Activated CD4-positive, alpha-beta T cell treated with anti-CD3 and anti-CD28 coated beads, Interleukin-2, Interleukin-4, amounts not matched to agents 100 ng/mL and 50 ng/mL, durations not matched to agents 16 hours and 8 hours (primary cell): ENCODE results near the gene VPS13D.
A peak's percentile ranks its signal among the peaks of the same experiment; 100 is the strongest.

Experiments
- DNase-seq: peaks from one replicate; pipeline ENCODE4 v3.0.0-alpha.2; 2020; ENCODE audit warnings: low spot score

VPS13D gene

DNA sequence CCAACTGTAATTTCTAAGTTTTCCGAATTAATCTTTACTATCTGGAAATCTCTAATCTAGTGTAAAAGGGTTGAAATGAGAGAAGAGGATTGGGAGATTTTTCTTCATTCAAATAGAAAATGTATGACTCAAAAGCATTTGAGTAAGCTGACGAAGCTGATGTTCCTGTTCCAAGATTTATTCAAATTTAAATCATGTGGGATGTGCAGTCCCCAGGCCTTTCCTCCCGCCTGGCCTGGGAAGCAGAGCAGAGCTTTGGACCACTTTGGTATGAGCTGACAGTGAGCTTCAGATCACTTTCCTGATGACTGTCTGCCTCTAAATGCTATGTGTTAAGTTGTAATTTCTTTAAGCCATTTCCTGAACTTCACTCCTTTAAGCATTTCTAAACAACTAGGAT lies 196.2 kb downstream of the VPS13D start:
- DNase-seq: no peak

GRCh38 chr1:12428334-12428733 lies 198.5 kb downstream of the VPS13D start:
- DNase-seq: no peak

GRCh38 chr1:12430525-12430924 lies 200.7 kb downstream of the VPS13D start:
- no peak for DNase-seq

DNA sequence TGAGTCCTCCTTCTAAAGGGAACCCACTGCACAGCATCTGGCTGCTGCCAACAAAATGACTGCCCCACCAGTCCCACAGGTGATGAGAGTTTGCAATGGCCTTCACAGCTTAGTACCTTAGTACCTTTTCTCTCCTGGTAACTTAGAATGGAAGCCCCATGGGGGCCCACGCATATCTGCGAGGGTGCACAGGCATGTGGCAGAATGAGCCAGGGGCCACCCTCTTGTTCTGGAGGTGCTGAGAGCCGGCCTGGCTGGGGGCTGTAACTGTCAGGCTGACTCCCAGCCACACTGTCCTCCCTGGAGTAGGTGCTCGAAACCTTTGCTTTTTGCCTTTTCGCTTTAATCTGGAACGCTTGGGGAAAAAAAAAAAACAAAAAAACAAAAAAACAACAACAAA lies 203.1 kb downstream of the VPS13D start:
- DNase-seq: no peak

- no peak for DNase-seq
Observed at GRCh38 chr1:12433323-12434053, 203.7 kb downstream of the VPS13D start.

GRCh38 chr1:12434174-12434573 lies 204.3 kb downstream of the VPS13D start:
- peak; percentile 89 for DNase-seq

DNA sequence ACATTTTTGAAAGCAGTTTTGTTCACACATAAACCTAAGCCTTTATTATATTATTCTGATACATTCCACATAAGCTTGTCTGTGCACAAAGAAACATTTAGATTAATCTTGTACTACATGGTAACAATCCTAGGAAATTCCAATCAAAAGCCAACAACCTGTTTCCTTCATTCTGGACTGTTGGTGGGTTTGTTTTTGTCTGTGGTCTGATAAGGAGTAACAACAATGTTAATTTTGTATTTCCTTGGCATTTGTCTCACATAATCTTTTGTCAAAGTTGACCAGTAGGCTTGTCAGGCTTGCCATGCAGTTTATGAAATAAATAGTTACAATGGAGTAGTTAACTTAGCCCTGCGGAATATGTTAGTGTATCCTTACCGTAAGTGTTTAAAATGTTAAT lies 204.9 kb downstream of the VPS13D start:
- no peak for DNase-seq

- DNase-seq: peak; percentile 90
Observed at GRCh38 chr1:12435639-12436344, 206.0 kb downstream of the VPS13D start.

GRCh38 chr1:12436345-12436658 lies 206.5 kb downstream of the VPS13D start:
- DNase-seq: no peak

GRCh38 chr1:12436817-12437599 lies 207.2 kb downstream of the VPS13D start:
- DNase-seq: peak; percentile 46

DNA sequence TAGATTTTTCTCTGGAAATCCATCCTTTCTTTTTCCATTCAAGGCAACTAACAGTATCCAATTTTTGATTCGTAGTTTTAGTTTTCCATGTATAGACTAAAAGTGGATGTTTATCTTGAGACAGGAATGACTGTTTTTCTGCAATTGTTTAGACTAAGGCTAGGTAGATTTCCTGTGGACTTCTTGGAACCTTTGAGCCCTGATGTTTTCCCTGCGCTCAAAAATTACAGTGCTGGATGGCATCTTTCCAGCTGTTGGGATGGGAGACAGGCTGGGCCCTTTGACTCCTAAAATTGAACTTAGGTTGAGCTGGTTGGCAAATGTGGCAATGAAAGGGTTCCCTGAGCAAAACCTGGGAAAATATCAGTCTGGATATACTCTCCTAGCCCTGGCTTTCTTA lies 207.8 kb downstream of the VPS13D start:
- no peak for DNase-seq

DNA sequence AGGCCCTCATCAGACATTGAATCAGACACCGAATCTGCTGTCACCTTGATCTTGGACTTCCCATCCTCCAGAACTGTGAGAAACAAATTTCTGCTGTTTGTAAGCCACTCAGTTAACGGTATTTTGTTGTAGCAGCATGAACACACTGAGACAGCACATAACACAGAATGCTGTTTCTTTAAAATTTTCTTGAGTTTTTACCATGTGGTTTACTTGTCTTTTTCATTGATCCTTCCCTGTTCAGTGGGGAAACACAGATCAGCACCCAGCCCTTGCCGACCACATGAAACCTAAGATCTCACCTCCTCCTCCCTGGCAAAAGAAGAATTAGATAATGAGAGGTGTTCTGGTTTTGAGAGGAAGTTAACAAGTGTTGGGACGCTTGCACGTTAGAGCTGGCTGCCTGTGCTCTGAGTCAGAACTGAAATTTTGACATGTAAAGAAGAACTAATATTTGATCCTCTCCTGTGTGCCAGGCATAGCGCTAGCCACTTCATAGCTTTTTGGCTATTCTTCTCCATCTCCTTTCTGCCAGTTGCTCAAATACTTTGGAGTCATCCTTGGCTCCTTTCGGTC lies 208.6 kb downstream of the VPS13D start:
- DNase-seq: peak; percentile 85

DNA sequence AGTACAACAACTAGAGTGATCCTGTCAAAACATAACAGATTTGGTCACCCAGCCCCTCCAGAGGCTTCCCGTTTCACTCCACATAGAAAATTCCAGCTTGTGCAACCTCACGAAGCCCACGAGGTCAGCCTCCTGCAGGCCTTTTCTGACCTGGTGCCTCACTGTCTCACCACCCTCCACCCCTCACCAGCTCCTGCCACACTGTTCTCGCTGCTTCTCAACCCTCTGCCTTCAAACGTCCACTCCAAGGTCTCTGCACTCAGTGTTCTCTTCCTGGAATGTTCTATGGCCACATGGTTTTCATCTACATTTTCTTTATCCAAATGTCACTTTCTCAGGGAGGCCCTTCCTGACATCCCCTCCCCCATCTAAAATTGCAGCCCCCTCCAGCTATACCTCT lies 209.2 kb downstream of the VPS13D start:
- no peak for DNase-seq

DNA sequence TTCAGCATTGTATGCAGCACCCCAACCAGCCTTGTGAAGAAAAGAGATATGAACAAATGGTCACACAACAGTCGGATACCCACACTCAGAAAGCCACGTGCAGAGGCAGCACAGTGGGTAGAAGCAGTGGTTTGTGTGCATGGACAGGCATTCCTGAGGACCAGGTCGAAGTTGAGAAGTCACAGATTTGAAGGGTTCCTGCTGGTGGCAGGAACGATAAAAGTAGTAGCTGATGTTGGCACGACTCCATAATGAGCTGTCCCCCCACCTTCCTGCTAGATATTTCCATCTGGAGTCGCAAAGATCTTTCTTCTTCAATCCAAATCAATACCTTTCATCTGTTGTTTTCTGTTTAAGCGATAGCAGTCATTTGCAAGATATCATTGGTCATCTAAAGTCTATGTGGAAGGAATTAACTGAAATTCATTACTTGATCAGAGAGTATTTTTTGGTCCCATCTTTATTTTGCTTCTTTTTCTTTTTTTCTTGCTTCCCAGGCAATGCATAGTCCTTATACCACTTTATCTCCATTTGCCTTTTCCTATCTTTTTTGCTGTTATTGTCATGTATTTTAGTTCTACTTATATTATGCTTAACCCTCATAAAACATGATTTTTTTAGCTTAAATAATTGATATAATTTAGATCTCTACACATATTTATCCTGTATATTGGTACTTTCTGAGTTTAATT lies 211.7 kb downstream of the VPS13D start:
- DNase-seq: no peak

GRCh38 chr1:12442217-12442616 lies 212.4 kb downstream of the VPS13D start:
- DNase-seq: no peak

GRCh38 chr1:12443151-12443550 lies 213.3 kb downstream of the VPS13D start:
- DNase-seq: no peak

DNA sequence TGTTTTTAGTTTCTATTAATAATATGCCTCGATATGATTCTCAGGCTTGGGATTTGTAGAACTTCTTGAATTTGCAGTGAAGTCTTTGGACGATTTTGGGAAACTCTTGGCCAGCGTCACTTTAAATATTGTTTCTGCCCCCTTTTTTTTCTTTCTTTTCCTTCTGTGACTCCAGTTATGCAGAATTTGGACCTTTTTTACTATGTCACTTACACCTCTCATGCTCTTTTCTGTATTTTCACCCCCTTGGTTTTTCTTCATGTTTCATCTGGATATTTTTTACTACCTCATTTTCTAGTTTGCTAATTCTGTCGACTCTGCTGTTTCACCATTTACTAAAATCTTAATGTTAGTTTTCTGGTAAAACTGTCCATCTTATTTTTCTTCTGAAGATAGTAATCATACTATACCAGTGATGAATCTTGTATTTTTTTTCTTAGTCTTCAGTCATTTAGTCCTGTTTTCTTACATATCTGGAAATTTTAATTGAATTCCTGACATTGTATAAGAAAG lies 214.6 kb downstream of the VPS13D start:
- no peak for DNase-seq

- no peak for DNase-seq
Observed at GRCh38 chr1:12445257-12445656, 215.4 kb downstream of the VPS13D start.

DNA sequence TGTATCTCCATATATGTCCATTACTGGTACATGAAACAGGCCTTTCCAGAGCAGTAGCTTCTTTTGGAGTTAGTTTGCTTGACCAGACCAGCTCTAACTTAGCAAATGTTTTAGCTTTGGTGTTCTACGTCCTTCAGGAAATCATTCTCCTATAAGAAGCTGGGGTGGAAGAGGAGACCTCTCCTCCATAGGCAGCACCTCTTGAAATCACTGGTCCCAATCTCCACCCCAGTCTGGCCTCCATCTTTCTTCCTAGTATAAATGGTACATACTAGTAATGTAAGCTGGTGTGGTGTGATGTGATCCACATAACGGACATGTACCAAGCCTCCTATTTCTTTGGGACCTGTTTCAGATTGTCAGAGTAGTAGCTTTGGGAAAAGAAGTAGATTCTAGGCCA lies 216.8 kb downstream of the VPS13D start:
- DNase-seq: no peak

- DNase-seq: no peak
Observed at GRCh38 chr1:12447307-12447706, 217.5 kb downstream of the VPS13D start.

- DNase-seq: no peak
Observed at GRCh38 chr1:12447849-12448312, 218.1 kb downstream of the VPS13D start.

DNA sequence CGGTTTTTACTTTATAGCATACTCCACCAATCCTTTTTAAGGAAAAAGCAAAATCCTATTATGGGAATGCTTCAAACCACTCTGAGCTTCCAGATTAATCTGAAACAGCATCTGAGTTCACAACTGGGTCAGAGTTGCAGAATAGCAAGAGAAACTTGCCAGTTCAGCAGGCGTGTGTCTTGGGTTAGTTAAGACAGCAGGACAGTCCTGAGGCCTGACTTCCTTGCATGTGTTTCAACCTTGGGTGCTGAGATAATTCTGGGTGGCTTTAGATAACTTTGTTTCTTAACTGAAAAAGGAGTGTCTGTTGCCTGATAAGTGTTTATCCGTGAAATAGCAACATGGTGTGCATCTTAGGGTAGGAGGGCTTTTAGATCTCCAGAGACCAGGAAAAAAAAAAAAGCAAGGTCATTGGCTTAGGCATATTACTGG lies 218.9 kb downstream of the VPS13D start:
- DNase-seq: no peak
